GM21528 (cell line): ENCODE data around the gene STOM.

Experiments
- ATAC-seq: cut with Tn5 transposase; IDR thresholded peaks from one replicate; pipeline ENCODE4 v1.9.1; 2021; ENCODE audit warnings: mild to moderate bottlenecking, moderate library complexity; ENCODE audit not compliant: unreplicated experiment, low FRiP score

Gene STOM

GRCh38 chr9:121289026-121289771, 80.9 kb downstream of the STOM start:
- ATAC-seq, result no peak
